Stimulated activated CD8-positive, alpha-beta memory T cell treated with anti-CD3 and anti-CD28 coated beads, Interleukin-4, amount 100 ng/mL, for 48 hours (primary cell): Measurements from ENCODE around the gene YIPF3.
"Not testable (repeated sequence)": the region's sequence is repeated elsewhere in the genome, so short reads cannot be mapped to it uniquely, and the experiment has no call there.

ENCODE experiments used
- DNase-seq: peaks from one replicate; pipeline ENCODE4 v3.0.0-alpha.2; 2020

Gene YIPF3

GRCh38 chr6:43516697-43517504 lies at the start of gene YIPF3, which contains the start of gene POLR1C:
Gene YIPF3 (minus strand): TSS chr6:43516926. CDS start chr6:43516807, 119 bp downstream.
Gene POLR1C (plus strand): TSS chr6:43517089. CDS start chr6:43517110, 21 bp downstream.
- peak; percentile 98 for DNase-seq

- no peak for DNase-seq
Measured at GRCh38 chr6:43559328-43559727, 42.6 kb upstream of the YIPF3 start.

- DNase-seq, result not testable (repeated sequence)
Measured at GRCh38 chr6:43557620-43558019, 40.9 kb upstream of the YIPF3 start.

GRCh38 chr6:43547222-43547621 lies 30.5 kb upstream of the YIPF3 start:
- DNase-seq, result no peak

GRCh38 chr6:43544461-43544860 lies 27.7 kb upstream of the YIPF3 start:
- no peak for DNase-seq

- no peak for DNase-seq
Measured at GRCh38 chr6:43541774-43542471, 25.2 kb upstream of the YIPF3 start.

GRCh38 chr6:43540507-43540906 lies 23.8 kb upstream of the YIPF3 start:
- DNase-seq, result no peak

- not testable (repeated sequence) for DNase-seq
Measured at GRCh38 chr6:43539409-43539808, 22.7 kb upstream of the YIPF3 start.

- DNase-seq, result not testable (repeated sequence)
Measured at GRCh38 chr6:43538986-43539385, 22.3 kb upstream of the YIPF3 start.

- DNase-seq, result no peak
Measured at GRCh38 chr6:43532201-43532600, 15.5 kb upstream of the YIPF3 start.

- DNase-seq, result no peak
Measured at GRCh38 chr6:43524483-43524961, 7.8 kb upstream of the YIPF3 start.

- DNase-seq, result no peak
Measured at GRCh38 chr6:43523284-43523683, 6.6 kb upstream of the YIPF3 start.

- DNase-seq, result no peak
Measured at GRCh38 chr6:43522547-43523261, 6.0 kb upstream of the YIPF3 start.

GRCh38 chr6:43521836-43522235 lies 5.1 kb upstream of the YIPF3 start:
- no peak for DNase-seq

- no peak for DNase-seq
Measured at GRCh38 chr6:43520097-43520496, 3.4 kb upstream of the YIPF3 start.

- no peak for DNase-seq
Measured at GRCh38 chr6:43517505-43518357, 1.0 kb upstream of the YIPF3 start.

- DNase-seq, result no peak
Measured at GRCh38 chr6:43516367-43516696, 394 bp downstream of the YIPF3 start.

GRCh38 chr6:43515808-43516207 lies 918 bp downstream of the YIPF3 start:
- DNase-seq, result no peak

GRCh38 chr6:43511824-43512415 lies 4.8 kb downstream of the YIPF3 start:
- DNase-seq, result no peak

GRCh38 chr6:43510827-43511163 lies 5.9 kb downstream of the YIPF3 start:
- DNase-seq, result no peak

- peak; percentile 87 for DNase-seq
Measured at GRCh38 chr6:43509984-43510826, 6.5 kb downstream of the YIPF3 start, which contains the start of gene LRRC73. Gene LRRC73 (minus strand): TSS chr6:43510346. CDS start chr6:43509785, 561 bp downstream.
